PFSK-1 (cell line): ENCODE measurements around the gene SYTL2.

Source experiments
- FOXP2 ChIP-seq: optimal IDR thresholded peaks from 2 replicates; pipeline ENCODE3; 2011; ENCODE audit warnings: borderline replicate concordance, control low read depth, inconsistent platforms; ENCODE audit not compliant: insufficient read depth; ENCODE audit errors: extremely low read length, extremely low read depth
- POLR2AphosphoS5 ChIP-seq: IDR thresholded peaks from 2 replicates; pipeline ENCODE4 v1.6.1; 2012; ENCODE audit warnings: low read depth, mild to moderate bottlenecking, control low read depth, low read length, moderate library complexity
- REST ChIP-seq, 2 experiments: IDR thresholded peaks; 2 replicates each; pipeline versions ENCODE4 v1.6.1 to v1.8.0; 2011 to 2012; ENCODE audit warnings: low read depth in 2 of 2, low read length in 2 of 2, control low read depth in 1 of 2, inconsistent platforms in 1 of 2, mild to moderate bottlenecking in 1 of 2, moderate library complexity in 1 of 2; ENCODE audit not compliant: insufficient read depth in 1 of 2
- SIN3A ChIP-seq: IDR thresholded peaks from 2 replicates; pipeline ENCODE4 v1.6.1; 2012; ENCODE audit warnings: mild to moderate bottlenecking, low read length, moderate library complexity, borderline replicate concordance; ENCODE audit not compliant: insufficient read depth
- TAF1 ChIP-seq: IDR thresholded peaks from 2 replicates; pipeline ENCODE4 v1.6.1; 2012; ENCODE audit warnings: low read length, control low read depth, borderline replicate concordance; ENCODE audit not compliant: insufficient read depth

The SYTL2 gene

GRCh38 chr11:85776951-85777602, 33.9 kb downstream of the SYTL2 start:
- TF ChIP-seq TAF1 (no peak), SIN3A (no peak), REST (IDR thresholded peaks at IDR 0.05; ENCODE audit: insufficient read depth in 1 of 2, low read depth in 2 of 2, low read length in 2 of 2) (no peak), FOXP2 (no peak), POLR2AphosphoS5 (no peak)

GRCh38 chr11:85774256-85775101, 36.5 kb downstream of the SYTL2 start:
- TF ChIP-seq POLR2AphosphoS5 (no peak), FOXP2 (no peak), REST (IDR thresholded peaks at IDR 0.05; ENCODE audit: insufficient read depth in 1 of 2, low read depth in 2 of 2, low read length in 2 of 2) (no peak), SIN3A (no peak), TAF1 (no peak)

GRCh38 chr11:85772695-85773094, 38.2 kb downstream of the SYTL2 start:
- TF ChIP-seq REST (IDR thresholded peaks at IDR 0.05; ENCODE audit: insufficient read depth in 1 of 2, low read depth in 2 of 2, low read length in 2 of 2) = no peak
- TF ChIP-seq POLR2AphosphoS5 = no peak
- TF ChIP-seq SIN3A = no peak
- TF ChIP-seq TAF1 = no peak
- no peak for TF ChIP-seq FOXP2

DNA sequence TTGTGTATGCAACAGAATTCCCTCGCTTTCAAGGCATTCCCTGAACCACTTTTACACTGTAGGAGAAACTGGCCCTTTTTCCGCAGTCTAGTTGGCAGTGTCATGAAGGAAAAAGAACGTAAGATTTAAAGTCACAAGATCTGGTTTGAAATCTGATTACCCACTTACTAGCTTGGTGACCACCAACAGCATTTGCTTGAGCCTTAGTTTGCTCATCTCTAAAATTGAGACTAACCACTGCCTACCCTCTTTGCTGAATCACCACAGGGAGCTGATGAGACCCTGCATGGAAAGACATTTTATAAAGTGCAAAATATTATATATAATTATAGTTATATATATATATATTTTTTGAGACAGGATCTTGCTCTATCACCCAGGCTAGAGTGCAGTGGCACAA, 39.4 kb downstream of the SYTL2 start:
- TF ChIP-seq FOXP2 (no peak), SIN3A (no peak), REST (IDR thresholded peaks at IDR 0.05; ENCODE audit: insufficient read depth in 1 of 2, low read depth in 2 of 2, low read length in 2 of 2) (no peak), POLR2AphosphoS5 (no peak)
